ENCODE measurements around the gene ARPC4.

Gene ARPC4

DNA sequence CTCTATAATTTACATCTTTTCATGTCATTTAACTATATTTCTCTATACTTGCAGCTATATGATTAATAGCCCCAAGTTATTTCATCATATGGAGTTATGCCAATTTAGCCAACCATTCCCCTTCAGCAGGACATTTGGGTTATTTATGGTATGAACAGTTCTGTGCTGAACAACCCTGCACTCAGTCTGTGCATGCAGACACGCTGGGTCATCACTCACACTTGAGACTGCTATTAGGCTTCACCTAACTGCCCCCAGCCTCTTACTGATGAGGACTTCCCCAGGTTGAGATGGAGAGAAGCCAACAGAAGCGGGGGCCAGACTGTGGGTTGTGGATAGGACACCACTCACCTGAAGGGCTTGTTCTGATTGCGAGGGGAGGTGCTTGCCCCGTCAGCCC, 7.9 kb upstream of the ARPC4 start:
- TF ChIP-seq, protein P1, sequence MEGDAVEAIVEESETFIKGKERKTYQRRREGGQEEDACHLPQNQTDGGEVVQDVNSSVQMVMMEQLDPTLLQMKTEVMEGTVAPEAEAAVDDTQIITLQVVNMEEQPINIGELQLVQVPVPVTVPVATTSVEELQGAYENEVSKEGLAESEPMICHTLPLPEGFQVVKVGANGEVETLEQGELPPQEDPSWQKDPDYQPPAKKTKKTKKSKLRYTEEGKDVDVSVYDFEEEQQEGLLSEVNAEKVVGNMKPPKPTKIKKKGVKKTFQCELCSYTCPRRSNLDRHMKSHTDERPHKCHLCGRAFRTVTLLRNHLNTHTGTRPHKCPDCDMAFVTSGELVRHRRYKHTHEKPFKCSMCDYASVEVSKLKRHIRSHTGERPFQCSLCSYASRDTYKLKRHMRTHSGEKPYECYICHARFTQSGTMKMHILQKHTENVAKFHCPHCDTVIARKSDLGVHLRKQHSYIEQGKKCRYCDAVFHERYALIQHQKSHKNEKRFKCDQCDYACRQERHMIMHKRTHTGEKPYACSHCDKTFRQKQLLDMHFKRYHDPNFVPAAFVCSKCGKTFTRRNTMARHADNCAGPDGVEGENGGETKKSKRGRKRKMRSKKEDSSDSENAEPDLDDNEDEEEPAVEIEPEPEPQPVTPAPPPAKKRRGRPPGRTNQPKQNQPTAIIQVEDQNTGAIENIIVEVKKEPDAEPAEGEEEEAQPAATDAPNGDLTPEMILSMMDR (IDR thresholded peaks at IDR 0.05; ENCODE audit: low read depth, low read length, missing control alignments) = no peak
- DNase-seq = no peak
- H3K4me3 ChIP-seq (ENCODE audit: low read depth, low read length) = no peak overlapping the region
- in situ Hi-C loops (cut with HindIII; ENCODE audit: low pct_ligation_motif_present, low sequenced_read_pairs) = no loop called here
- H3K27me3 ChIP-seq (replicated peaks) = no peaks in the 10 kb centered on the region
- peaks cover 45% of the 10 kb centered on the region for H3K36me3 ChIP-seq (replicated peaks)
- H3K27ac ChIP-seq = no peak overlapping the region

DNA sequence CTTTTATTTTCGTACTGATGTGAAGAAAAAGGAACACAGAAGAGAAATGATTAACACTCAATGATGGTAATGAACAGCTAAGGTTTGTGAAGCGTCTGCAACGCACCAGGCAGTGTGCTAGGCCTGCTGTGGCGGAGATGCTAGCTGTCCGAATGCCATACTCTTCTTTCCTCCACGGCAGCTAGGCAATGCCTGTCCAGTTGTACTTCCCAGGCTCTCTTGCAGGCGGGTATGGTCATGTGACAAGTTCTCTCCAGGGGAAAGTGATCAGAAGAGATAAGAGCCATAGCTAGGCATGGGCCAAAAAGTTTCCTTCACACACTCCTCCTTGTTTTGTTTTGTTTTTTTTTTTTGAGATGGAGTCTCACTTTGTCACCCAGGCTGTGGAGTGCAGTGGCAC, 7.3 kb upstream of the ARPC4 start:
- TF ChIP-seq, protein P1 (IDR thresholded peaks at IDR 0.05; ENCODE audit: low read depth, low read length, missing control alignments) = no peak
- DNase-seq = no peak
- Histone ChIP-seq H3K27ac (no peak overlapping the region), H3K4me3 (ENCODE audit: low read depth, low read length) (no peak overlapping the region), H3K36me3 (replicated peaks) (peaks cover 47% of the 10 kb centered on the region), H3K27me3 (replicated peaks) (no peaks in the 10 kb centered on the region)
- in situ Hi-C loops (cut with HindIII; ENCODE audit: low pct_ligation_motif_present, low sequenced_read_pairs) = no loop called here

DNA sequence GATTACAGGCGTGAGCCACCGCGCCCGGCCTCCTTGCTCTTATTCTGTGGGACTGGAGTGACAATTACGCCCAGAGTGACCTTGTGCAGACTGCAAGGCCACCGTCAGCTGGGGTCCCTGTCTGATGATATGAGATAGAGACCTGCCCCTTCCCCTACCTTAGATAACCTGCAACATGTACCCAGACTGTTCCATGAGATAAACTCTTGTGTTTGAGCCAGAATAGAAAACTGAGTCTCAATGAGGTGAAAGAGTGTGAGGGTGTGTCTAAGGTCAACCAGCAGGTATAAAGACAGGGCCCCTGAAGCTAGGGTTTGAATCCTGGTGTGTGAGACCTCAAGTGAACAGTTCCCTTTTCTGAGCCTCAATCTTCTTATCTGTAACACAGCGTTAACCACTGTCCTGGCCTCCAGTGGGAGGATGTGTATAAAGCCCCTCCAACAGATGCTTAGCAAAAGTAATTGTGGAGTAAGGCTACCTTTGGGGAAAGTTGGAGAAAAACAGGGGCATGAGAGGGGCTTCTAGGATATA, 6.6 kb upstream of the ARPC4 start:
- TF ChIP-seq, protein P1 (IDR thresholded peaks at IDR 0.05; ENCODE audit: low read depth, low read length, missing control alignments) = no peak
- H3K36me3 ChIP-seq (replicated peaks) = peaks cover 44% of the 10 kb centered on the region
- no peak for DNase-seq
- H3K4me3 ChIP-seq (ENCODE audit: low read depth, low read length) = no peak overlapping the region
- H3K27me3 ChIP-seq (replicated peaks) = no peaks in the 10 kb centered on the region
- in situ Hi-C loops (cut with HindIII; ENCODE audit: low pct_ligation_motif_present, low sequenced_read_pairs) = no loop called here
- no peak overlapping the region for H3K27ac ChIP-seq

DNA sequence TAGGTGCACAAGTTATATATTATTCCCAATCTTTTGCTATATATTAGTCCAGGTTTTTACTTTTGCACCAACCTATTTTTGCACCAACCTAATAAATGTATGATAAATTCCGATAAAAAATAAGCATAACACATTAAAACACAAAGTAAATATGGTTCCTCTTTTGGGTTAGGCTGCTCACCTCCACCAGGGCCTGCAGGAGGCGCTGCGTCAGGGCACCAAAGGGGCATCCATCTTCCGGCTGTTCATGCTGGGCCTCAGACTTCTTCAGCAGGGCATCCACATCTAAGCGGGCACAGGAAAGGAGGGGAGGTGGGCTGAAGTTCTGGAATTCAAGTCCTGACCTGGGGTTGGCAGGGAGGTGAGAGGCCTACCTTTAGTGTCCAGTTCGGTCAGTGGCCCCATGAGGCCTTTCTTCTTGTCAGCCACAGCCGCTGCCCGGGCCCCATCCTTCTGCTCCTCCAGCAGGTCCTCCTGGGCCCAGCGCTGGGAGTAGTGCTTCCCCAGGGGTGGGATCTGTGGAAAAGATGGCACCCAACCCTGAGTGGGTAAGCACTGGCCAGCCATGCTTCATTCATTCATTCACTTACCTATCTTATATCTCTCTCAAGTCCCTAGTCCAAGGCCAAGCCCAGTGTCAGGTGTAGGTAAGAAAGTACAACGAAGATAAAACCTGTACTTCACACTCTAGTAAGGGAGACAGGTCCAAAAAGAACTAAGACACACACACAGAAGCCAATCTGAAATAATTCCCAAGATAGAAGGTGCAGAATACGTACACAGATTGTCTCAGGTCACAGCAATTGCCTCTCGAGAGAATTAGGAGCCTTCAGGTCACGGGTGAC, 5.8 kb upstream of the ARPC4 start:
- Histone ChIP-seq H3K27ac (no peak overlapping the region), H3K36me3 (replicated peaks) (peaks cover 38% of the 10 kb centered on the region), H3K4me3 (ENCODE audit: low read depth, low read length) (no peak overlapping the region), H3K27me3 (replicated peaks) (no peaks in the 10 kb centered on the region)
- no peak for DNase-seq
- in situ Hi-C loops (cut with HindIII; ENCODE audit: low pct_ligation_motif_present, low sequenced_read_pairs) = no loop called here
- TF ChIP-seq, protein P1 (IDR thresholded peaks at IDR 0.05; ENCODE audit: low read depth, low read length, missing control alignments) = peak; percentile 71

DNA sequence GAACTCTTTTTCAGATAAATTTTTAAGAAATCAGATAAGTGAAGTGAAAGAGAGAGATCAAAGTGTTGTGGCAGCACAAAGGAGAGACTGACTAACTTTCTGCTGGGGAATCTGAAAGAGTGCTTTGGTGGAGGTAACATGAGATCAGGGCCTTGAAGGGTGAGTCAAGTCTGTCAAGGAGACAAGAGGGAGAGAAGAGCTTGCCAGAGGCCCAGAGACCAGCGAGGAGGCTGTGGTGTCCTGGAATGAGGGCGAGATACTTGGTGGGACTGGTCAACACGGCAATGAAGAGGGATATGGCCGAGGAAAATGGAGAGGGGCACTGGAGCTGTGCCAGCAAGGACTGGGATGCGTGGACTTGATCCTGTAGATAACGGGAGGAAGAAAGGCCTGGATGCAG, 5.2 kb upstream of the ARPC4 start:
- H3K4me3 ChIP-seq (ENCODE audit: low read depth, low read length) = no peak overlapping the region
- no peaks in the 10 kb centered on the region for H3K27me3 ChIP-seq (replicated peaks)
- no peak overlapping the region for H3K27ac ChIP-seq
- peaks cover 34% of the 10 kb centered on the region for H3K36me3 ChIP-seq (replicated peaks)
- DNase-seq = peak; percentile 12
- TF ChIP-seq, protein P1 (IDR thresholded peaks at IDR 0.05; ENCODE audit: low read depth, low read length, missing control alignments) = no peak
- in situ Hi-C loops (cut with HindIII; ENCODE audit: low pct_ligation_motif_present, low sequenced_read_pairs) = no loop called here
